GM19035 (cell line): Measurements from ENCODE around the gene DNHD1.

Experiments
- ATAC-seq: cut with Tn5 transposase; IDR thresholded peaks from one replicate; pipeline ENCODE4 v1.9.1; 2021; ENCODE audit not compliant: unreplicated experiment

The DNHD1 gene

GRCh38 chr11:6563121-6563619, 66.1 kb downstream of the DNHD1 start:
- ATAC-seq = no peak

- no peak for ATAC-seq
These were observed 66.6 kb downstream of the DNHD1 start for GRCh38 chr11:6563667-6564066.

GRCh38 chr11:6565325-6565724, 68.2 kb downstream of the DNHD1 start:
- ATAC-seq = no peak

GRCh38 chr11:6565988-6566703, 69.1 kb downstream of the DNHD1 start:
- no peak for ATAC-seq

GRCh38 chr11:6566704-6567370, 69.8 kb downstream of the DNHD1 start:
- no peak for ATAC-seq

- no peak for ATAC-seq
These were observed 70.3 kb downstream of the DNHD1 start for GRCh38 chr11:6567371-6567745.

GRCh38 chr11:6568191-6568918, 71.3 kb downstream of the DNHD1 start:
- ATAC-seq = no peak

GRCh38 chr11:6569706-6570105, 72.6 kb downstream of the DNHD1 start:
- no peak for ATAC-seq

GRCh38 chr11:6570691-6571427, 73.8 kb downstream of the DNHD1 start:
- no peak for ATAC-seq

- no peak for ATAC-seq
These were observed 74.4 kb downstream of the DNHD1 start for GRCh38 chr11:6571434-6572008.

GRCh38 chr11:6572215-6572614, 75.1 kb downstream of the DNHD1 start:
- no peak for ATAC-seq

GRCh38 chr11:6574816-6575715, 78.0 kb downstream of the DNHD1 start:
- ATAC-seq = no peak

- no peak for ATAC-seq
These were observed 79.6 kb downstream of the DNHD1 start for GRCh38 chr11:6576471-6577373.

GRCh38 chr11:6578134-6578533, 81.1 kb downstream of the DNHD1 start:
- no peak for ATAC-seq

- no peak for ATAC-seq
These were observed 82.6 kb downstream of the DNHD1 start for GRCh38 chr11:6579681-6580080.

- no peak for ATAC-seq
These were observed 86.5 kb downstream of the DNHD1 start for GRCh38 chr11:6583584-6583983.

- ATAC-seq = no peak
These were observed 87.4 kb downstream of the DNHD1 start for GRCh38 chr11:6584528-6584927.

GRCh38 chr11:6586434-6587359, 89.6 kb downstream of the DNHD1 start:
- no peak for ATAC-seq
